OCI-LY3 (cell line): ENCODE results near the gene CDC14A.

ENCODE experiments used
- H2AFZ ChIP-seq: fragments of 200-600, 300-600 bp; shearing (Covaris generic); 2 replicates; pipeline ENCODE4 v1.6.0; 2014; ENCODE audit warnings: antibody characterized with exemption, low read depth, low read length
- H3K27ac ChIP-seq: fragments of 200-600, 300-600 bp; sonication (generic); 2 replicates; pipeline ENCODE4 v1.5.1; 2014; ENCODE audit warnings: mild to moderate bottlenecking, low read length, moderate library complexity, mixed read lengths
- H3K27me3 ChIP-seq: fragments of 200-600, 300-600 bp; sonication (generic); 2 replicates; pipeline ENCODE4 v1.6.1; 2014; ENCODE audit warnings: low read depth, low read length, mixed read lengths
- H3K36me3 ChIP-seq: fragments of 200-600, 300-600 bp; sonication (generic); replicated peaks from 2 replicates; pipeline ENCODE3; 2014; ENCODE audit warnings: low read depth, low read length, mixed read lengths
- H3K4me1 ChIP-seq: fragments of 300-600, 200-600 bp; sonication (generic); 2 replicates; pipeline ENCODE4 v1.6.1; 2014; ENCODE audit warnings: low read length, mixed read lengths
- H3K4me2 ChIP-seq: fragments of 200-600, 300-600 bp; sonication (generic); 2 replicates; pipeline ENCODE4 v1.6.1; 2014; ENCODE audit warnings: low read length, mixed read lengths
- H3K4me3 ChIP-seq: fragments of 300-600, 200-600 bp; sonication (generic); 2 replicates; pipeline ENCODE4 v1.5.1; 2014; ENCODE audit warnings: antibody characterized with exemption, mild to moderate bottlenecking, low read length, moderate library complexity
- H3K79me2 ChIP-seq: fragments of 300-600, 200-600 bp; shearing (Covaris generic); 2 replicates; pipeline ENCODE4 v1.6.1; 2014; ENCODE audit warnings: mild to moderate bottlenecking, low read length, mixed read lengths
- H3K9ac ChIP-seq: fragments of 300-600, 200-600 bp; shearing (Covaris generic); 2 replicates; pipeline ENCODE4 v1.6.0; 2014; ENCODE audit warnings: mild to moderate bottlenecking, low read length, moderate library complexity
- H3K9me3 ChIP-seq: fragments of 200-600, 300-600 bp; shearing (Covaris generic); 2 replicates; pipeline ENCODE4 v1.6.1; 2014; ENCODE audit warnings: low read length, mixed read lengths; ENCODE audit not compliant: insufficient read depth
- H4K20me1 ChIP-seq: fragments of 200-600, 300-600 bp; sonication (generic); 2 replicates; pipeline ENCODE4 v1.6.1; 2016; ENCODE audit warnings: low read length, mixed read lengths; ENCODE audit not compliant: insufficient read depth
- CTCF ChIP-seq: fragments of 200-600, 300-600 bp; sonication (generic); IDR thresholded peaks from 2 replicates; pipeline ENCODE4 v1.5.1; 2014; ENCODE audit warnings: antibody characterized with exemption, low read length, low read depth
- EZH2phosphoT487 ChIP-seq: fragments of 200-600 bp; shearing (Covaris generic); IDR thresholded peaks from 2 replicates; pipeline ENCODE4 v1.6.1; 2018; ENCODE audit warnings: antibody characterized with exemption, mixed run types, low read depth

CDC14A gene

GRCh38 chr1:100512803-100513352, 160.6 kb downstream of the CDC14A start:
- no peak for TF ChIP-seq EZH2phosphoT487
- no peak for TF ChIP-seq CTCF
- H3K27me3 ChIP-seq = no peaks in the 10 kb centered on the region
- no peak overlapping the region for H3K27ac ChIP-seq
- no peaks in the 10 kb centered on the region for H3K4me1 ChIP-seq
- no peaks in the 10 kb centered on the region for H4K20me1 ChIP-seq
- no peaks in the 10 kb centered on the region for H3K79me2 ChIP-seq
- no peak overlapping the region for H3K4me2 ChIP-seq
- no peak overlapping the region for H3K4me3 ChIP-seq
- H2AFZ ChIP-seq = no peak overlapping the region
- no peaks in the 10 kb centered on the region for H3K36me3 ChIP-seq
- no peaks in the 10 kb centered on the region for H3K9me3 ChIP-seq
- no peak overlapping the region for H3K9ac ChIP-seq

GRCh38 chr1:100516857-100517256, 164.6 kb downstream of the CDC14A start:
- no peak overlapping the region for H3K27ac ChIP-seq

GRCh38 chr1:100517515-100517914, 165.2 kb downstream of the CDC14A start:
- H3K27me3 ChIP-seq = no peaks in the 10 kb centered on the region
- H3K36me3 ChIP-seq = no peaks in the 10 kb centered on the region
- peaks cover 4% of the 10 kb centered on the region for H3K4me1 ChIP-seq
- H3K9ac ChIP-seq = no peak overlapping the region
- H3K27ac ChIP-seq = no peak overlapping the region
- TF ChIP-seq CTCF = no peak
- TF ChIP-seq EZH2phosphoT487 = no peak
- no peaks in the 10 kb centered on the region for H4K20me1 ChIP-seq
- H3K9me3 ChIP-seq = no peaks in the 10 kb centered on the region
- no peak overlapping the region for H3K4me2 ChIP-seq
- no peak overlapping the region for H3K4me3 ChIP-seq
- no peaks in the 10 kb centered on the region for H3K79me2 ChIP-seq
- no peak overlapping the region for H2AFZ ChIP-seq

More at GRCh38 chr1:100516857-100517256, 164.6 kb downstream of the CDC14A start:
- Histone ChIP-seq H3K36me3 (no peaks in the 10 kb centered on the region), H3K9me3 (no peaks in the 10 kb centered on the region), H2AFZ (no peak overlapping the region), H4K20me1 (no peaks in the 10 kb centered on the region), H3K4me1 (no peaks in the 10 kb centered on the region), H3K9ac (no peak overlapping the region), H3K4me3 (no peak overlapping the region), H3K79me2 (no peaks in the 10 kb centered on the region), H3K27me3 (no peaks in the 10 kb centered on the region), H3K4me2 (no peak overlapping the region)
- TF ChIP-seq CTCF (no peak), EZH2phosphoT487 (no peak)

GRCh38 chr1:100518023-100518422, 165.7 kb downstream of the CDC14A start:
- Histone ChIP-seq H3K27ac (no peak overlapping the region), H3K9me3 (no peaks in the 10 kb centered on the region), H3K9ac (no peak overlapping the region), H3K36me3 (no peaks in the 10 kb centered on the region), H3K4me2 (no peak overlapping the region), H4K20me1 (no peaks in the 10 kb centered on the region), H3K4me3 (no peak overlapping the region), H3K79me2 (no peaks in the 10 kb centered on the region), H2AFZ (no peak overlapping the region), H3K4me1 (peaks cover 9% of the 10 kb centered on the region), H3K27me3 (no peaks in the 10 kb centered on the region)
- no peak for TF ChIP-seq CTCF
- TF ChIP-seq EZH2phosphoT487 = no peak
